DOHH2 (cell line): ENCODE measurements around the gene ATP6V0A4.

Experiments
- CTCF ChIP-seq: fragments of 200-600 bp; sonication (generic); IDR thresholded peaks from one replicate; pipeline ENCODE4 v1.5.1; 2014; ENCODE audit warnings: antibody characterized with exemption, mild to moderate bottlenecking, low read depth, low read length; ENCODE audit not compliant: poor library complexity, severe bottlenecking
- EZH2phosphoT487 ChIP-seq: fragments of 200-600 bp; sonication (generic); IDR thresholded peaks from 2 replicates; pipeline ENCODE4 v1.6.1; 2017; ENCODE audit warnings: borderline replicate concordance, mild to moderate bottlenecking, antibody characterized with exemption, low read length, moderate library complexity, mixed read lengths

GRCh38 chr7:138667535-138668228 lies 130.3 kb downstream of the ATP6V0A4 start:
- TF ChIP-seq CTCF (no peak), EZH2phosphoT487 (no peak)
